HG02588 (cell line): Measurements from ENCODE around the gene SLC25A4.
"Not testable (repeated sequence)": the region's sequence is repeated elsewhere in the genome, so short reads cannot be mapped to it uniquely, and the experiment has no call there.

Experiments used
- ATAC-seq: cut with Tn5 transposase; IDR thresholded peaks from one replicate; pipeline ENCODE4 v1.9.1; 2021; ENCODE audit warnings: mild to moderate bottlenecking, moderate library complexity; ENCODE audit not compliant: unreplicated experiment

The SLC25A4 gene

GRCh38 chr4:185171373-185172071, 28.5 kb downstream of the SLC25A4 start:
- peak; percentile 79 for ATAC-seq

- ATAC-seq: no peak
Measured at GRCh38 chr4:185179488-185179887, 36.4 kb downstream of the SLC25A4 start.

GRCh38 chr4:185182239-185182638, 39.2 kb downstream of the SLC25A4 start:
- ATAC-seq: no peak

GRCh38 chr4:185183622-185184281, 40.7 kb downstream of the SLC25A4 start:
- ATAC-seq: no peak

- no peak for ATAC-seq
Measured at GRCh38 chr4:185186769-185187168, 43.7 kb downstream of the SLC25A4 start.

GRCh38 chr4:185189606-185190305, 46.7 kb downstream of the SLC25A4 start:
- ATAC-seq: no peak

GRCh38 chr4:185190306-185190856, 47.3 kb downstream of the SLC25A4 start:
- ATAC-seq: no peak

GRCh38 chr4:185192059-185192458, 49.0 kb downstream of the SLC25A4 start:
- ATAC-seq: peak; percentile 76

GRCh38 chr4:185194924-185195888, 52.1 kb downstream of the SLC25A4 start:
- ATAC-seq: no peak

- no peak for ATAC-seq
Measured at GRCh38 chr4:185196437-185196836, 53.4 kb downstream of the SLC25A4 start.

GRCh38 chr4:185198189-185198588, 55.1 kb downstream of the SLC25A4 start:
- ATAC-seq: not testable (repeated sequence)
